H1 (cell line): ENCODE results near the gene TSPAN3. TPM values are rescaled to one million over a fixed set of nuclear protein-coding genes. Genes with fewer than 3 reads are reported as not detected.

Experiments used
- CTCF ChIA-PET: fragments of 300-600 bp; sonication (Branson Sonifier 250); formaldehyde crosslinking; loops from one replicate; lab custom pipeline; 2021; ENCODE audit not compliant: partially characterized antibody; lab: Charles Lee
- POLR2A ChIA-PET: fragments of 300-600 bp; sonication (Branson Sonifier 250); formaldehyde crosslinking; loops from one replicate; lab custom pipeline; 2021; ENCODE audit warnings: inconsistent platforms; ENCODE audit not compliant: partially characterized antibody; lab: Charles Lee
- DNase-seq, 2 experiments: peaks; one replicate each; pipeline versions ENCODE4 v3.0.0 to v3.0.0-alpha.2; 2010 to 2022; ENCODE audit warnings: low spot score in 2 of 2, low read depth in 1 of 2, mixed read lengths in 1 of 2
- FAIRE-seq: peaks from 2 replicates; lab custom pipeline; 2011; peaks lifted over from hg19 to GRCh38; lab: Jason Lieb, UNC
- H2AFZ ChIP-seq: 2 replicates; pipeline ENCODE4 v1.8.1; 2012; ENCODE audit warnings: low read length, inconsistent platforms
- H2AK5ac ChIP-seq: 2 replicates; pipeline ENCODE4 v1.6.1; 2013; ENCODE audit warnings: low read depth, low read length
- H2BK120ac ChIP-seq: replicated peaks from 2 replicates; pipeline ENCODE3; 2013; ENCODE audit warnings: low read depth, low read length, inconsistent platforms
- H2BK12ac ChIP-seq: 2 replicates; pipeline ENCODE4 v1.6.1; 2013; ENCODE audit warnings: low read depth, low read length
- H2BK15ac ChIP-seq: 2 replicates; pipeline ENCODE4 v1.6.1; 2013; ENCODE audit warnings: low read length
- H2BK20ac ChIP-seq: 2 replicates; pipeline ENCODE4 v1.6.1; 2013; ENCODE audit warnings: low read length
- H2BK5ac ChIP-seq: 2 replicates; pipeline ENCODE4 v1.6.1; 2013; ENCODE audit warnings: low read depth, low read length
- H3K14ac ChIP-seq: 2 replicates; pipeline ENCODE4 v1.6.1; 2013; ENCODE audit warnings: inconsistent platforms; ENCODE audit not compliant: insufficient read length
- H3K18ac ChIP-seq: 2 replicates; pipeline ENCODE4 v1.6.1; 2013; ENCODE audit warnings: low read length; ENCODE audit errors: extremely low read depth
- H3K23ac ChIP-seq: 2 replicates; pipeline ENCODE4 v1.6.1; 2013; ENCODE audit warnings: inconsistent platforms; ENCODE audit not compliant: insufficient read length
- H3K23me2 ChIP-seq: 2 replicates; pipeline ENCODE4 v1.6.1; 2013; ENCODE audit warnings: low read depth, low read length
- H3K27ac ChIP-seq: 2 replicates; pipeline ENCODE4 v1.6.1; 2011; ENCODE audit warnings: low read depth, low read length, inconsistent platforms
- H3K27me3 ChIP-seq, 4 experiments: replicated peaks in 1 of 4; 1 replicate in 1 of 4; 2 replicates in 3 of 4; pipeline versions ENCODE4 v1.6.1 to v1.8.1; 2011 to 2013; ENCODE audit warnings: low read length in 3 of 4, mild to moderate bottlenecking in 3 of 4, inconsistent platforms in 2 of 4, mixed read lengths in 2 of 4, moderate library complexity in 1 of 4; ENCODE audit not compliant: control insufficient read depth in 3 of 4, insufficient read depth in 3 of 4; ENCODE audit errors: extremely low read depth in 1 of 4
- H3K36me3 ChIP-seq, 4 experiments: 2 replicates each; pipeline versions ENCODE4 v1.6.1 to v1.8.1; 2011 to 2013; ENCODE audit warnings: mild to moderate bottlenecking in 4 of 4, low read length in 3 of 4, moderate library complexity in 2 of 4, control low read depth in 1 of 4, inconsistent platforms in 1 of 4; ENCODE audit not compliant: insufficient read depth in 4 of 4, control insufficient read depth in 2 of 4
- H3K4ac ChIP-seq: replicated peaks from 2 replicates; pipeline ENCODE3; 2013; ENCODE audit warnings: low read length, low read depth, mixed read lengths, inconsistent platforms; ENCODE audit not compliant: insufficient read length
- H3K4me1 ChIP-seq, 4 experiments: replicated peaks in 1 of 4; 1 replicate in 1 of 4; 2 replicates in 3 of 4; pipeline versions ENCODE4 v1.6.1 to v1.8.1; 2011 to 2013; ENCODE audit warnings: low read length in 3 of 4, inconsistent platforms in 2 of 4, mixed read lengths in 1 of 4; ENCODE audit not compliant: insufficient read depth in 4 of 4, control insufficient read depth in 3 of 4
- H3K4me2 ChIP-seq, 2 experiments: 2 replicates each; pipeline versions ENCODE4 v1.6.1 to v1.8.1; 2011 to 2013; ENCODE audit warnings: low read depth in 2 of 2, low read length in 2 of 2, control low read depth in 1 of 2, inconsistent platforms in 1 of 2, mild to moderate bottlenecking in 1 of 2; ENCODE audit not compliant: insufficient read depth in 1 of 2
- H3K4me3 ChIP-seq, 4 experiments: fragments of 200-600, 300-600 bp in 1 of 4; sonication (generic), shearing (Covaris generic), sonication (Bioruptor Twin) in 1 of 4; 2 replicates each; pipeline versions ENCODE4 v1.5.1 to v1.8.1; 2011 to 2016; ENCODE audit warnings: low read length in 4 of 4, low read depth in 3 of 4, control low read depth in 2 of 4, inconsistent platforms in 2 of 4, mild to moderate bottlenecking in 2 of 4, mixed read lengths in 1 of 4, moderate library complexity in 1 of 4; ENCODE audit not compliant: insufficient read depth in 2 of 4; ENCODE audit errors: extremely low read depth in 1 of 4
- H3K56ac ChIP-seq: replicated peaks from 2 replicates; pipeline ENCODE3; 2013; ENCODE audit warnings: low read depth, mild to moderate bottlenecking, mixed read lengths, low read length, inconsistent platforms; ENCODE audit not compliant: insufficient read length
- H3K79me1 ChIP-seq: 2 replicates; pipeline ENCODE4 v1.6.1; 2013; ENCODE audit warnings: low read depth, low read length, control low read depth
- H3K79me2 ChIP-seq, 2 experiments: 2 replicates each; pipeline versions ENCODE4 v1.6.1 to v1.8.1; 2012 to 2013; ENCODE audit warnings: low read length in 2 of 2, mild to moderate bottlenecking in 2 of 2, inconsistent platforms in 1 of 2; ENCODE audit not compliant: insufficient read depth in 2 of 2, control insufficient read depth in 1 of 2
- H3K9ac ChIP-seq, 4 experiments: replicated peaks in 1 of 4; 1 replicate in 1 of 4; 2 replicates in 3 of 4; pipeline versions ENCODE4 v1.6.1 to v1.8.1; 2011 to 2013; ENCODE audit warnings: low read depth in 3 of 4, low read length in 3 of 4, control low read depth in 2 of 4, mild to moderate bottlenecking in 2 of 4, moderate library complexity in 2 of 4, inconsistent platforms in 1 of 4; ENCODE audit errors: extremely low read depth in 1 of 4
- H3K9me3 ChIP-seq, 2 experiments: 2 replicates each; pipeline versions ENCODE4 v1.6.1 to v1.8.1; 2012 to 2013; ENCODE audit warnings: mild to moderate bottlenecking in 2 of 2, moderate library complexity in 2 of 2, control low read depth in 1 of 2, inconsistent platforms in 1 of 2, low read depth in 1 of 2, low read length in 1 of 2, mixed read lengths in 1 of 2; ENCODE audit not compliant: insufficient read depth in 2 of 2
- H4K20me1 ChIP-seq, 2 experiments: replicated peaks in 1 of 2; 2 replicates each; pipeline versions ENCODE3 to v1.8.1; 2011 to 2013; ENCODE audit warnings: inconsistent platforms in 2 of 2, low read length in 2 of 2, mild to moderate bottlenecking in 1 of 2; ENCODE audit not compliant: insufficient read depth in 2 of 2, control insufficient read depth in 1 of 2
- H4K5ac ChIP-seq: 2 replicates; pipeline ENCODE4 v1.6.1; 2013; ENCODE audit warnings: low read length, low read depth, mixed read lengths, inconsistent platforms; ENCODE audit not compliant: insufficient read length
- H4K8ac ChIP-seq: 2 replicates; pipeline ENCODE4 v1.8.0; 2013; ENCODE audit warnings: mild to moderate bottlenecking, moderate library complexity, low read length, inconsistent platforms; ENCODE audit not compliant: insufficient read depth; ENCODE audit errors: extremely low read depth
- H4K91ac ChIP-seq: replicated peaks from 2 replicates; pipeline ENCODE3; 2013; ENCODE audit warnings: low read length, mixed read lengths, inconsistent platforms; ENCODE audit not compliant: insufficient read length
- CHD2 ChIP-seq: IDR thresholded peaks from 2 replicates; pipeline ENCODE4 v1.6.1; 2012; ENCODE audit warnings: low read length, improper control_type of control experiment
- EGR1 ChIP-seq: IDR thresholded peaks from 2 replicates; pipeline ENCODE4 v1.6.1; 2011; ENCODE audit warnings: low read depth, low read length, borderline replicate concordance
- NRF1 ChIP-seq: IDR thresholded peaks from 2 replicates; pipeline ENCODE4 v1.6.1; 2011; ENCODE audit warnings: mild to moderate bottlenecking, low read depth, low read length, improper control_type of control experiment
- RAD21 ChIP-seq, 2 experiments: IDR thresholded peaks in 1 of 2; conservative IDR thresholded peaks in 1 of 2; 2 replicates each; pipeline ENCODE4 v1.6.1; 2011; ENCODE audit warnings: low read depth in 2 of 2, low read length in 2 of 2, improper control_type of control experiment in 1 of 2, inconsistent platforms in 1 of 2, mild to moderate bottlenecking in 1 of 2, moderate library complexity in 1 of 2
- RBBP5 ChIP-seq: IDR thresholded peaks from 2 replicates; pipeline ENCODE4 v1.7.1; 2012; ENCODE audit warnings: low read depth, mild to moderate bottlenecking, inconsistent platforms, low read length, moderate library complexity, borderline replicate concordance
- WGBS, 2 experiments: shearing (Covaris generic) in 1 of 2; methylation state at CpG; one replicate each; pipeline versions ENCODE4 v1.1.6 to v1.1.7; 2013 to 2015; ENCODE audit warnings: low lambda C conversion rate in 2 of 2, mixed read lengths in 2 of 2, inconsistent platforms in 1 of 2, low coverage in 1 of 2, missing lambda C conversion rate in 1 of 2; ENCODE audit not compliant: insufficient replicate concordance in 2 of 2, insufficient coverage in 1 of 2, insufficient read length in 1 of 2; ENCODE audit errors: extremely low coverage in 1 of 2, missing lambda C conversion rate in 1 of 2; 5-methylcytosine and 5-hydroxymethylcytosine counted together
- polyA plus RNA-seq, 7 experiments: library from polyadenylated mRNA; depleted of rRNA in 3 of 7; stranded (reverse) in 5 of 7; unstranded in 2 of 7; fragments of >200 nt in 5 of 7; fragments of 200-250 nt in 2 of 7; gene quantifications; 1 replicate in 5 of 7; 2 replicates in 1 of 7; 4 replicates in 1 of 7; pipeline versions ENCODE4 v1.2.1 to v1.2.3, GENCODE V29; 2011 to 2013; ENCODE audit warnings: missing spikeins in 2 of 7, mixed read lengths in 2 of 7
- total RNA-seq: library from RNA; stranded (reverse); fragmentation: NEBNext Ultra II Directional; extraction: Animal tissue kit (Norgen Biotek cat#: 25700); gene quantifications from 2 replicates; pipeline ENCODE4 v1.2.1, GENCODE V29; 2021
- TF ChIP-seq, protein P1 (sequence below): IDR thresholded peaks from 2 replicates; pipeline ENCODE4 v1.6.1; 2011; ENCODE audit warnings: low read length, improper control_type of control experiment
- TF ChIP-seq, protein P2 (sequence below): IDR thresholded peaks from 2 replicates; pipeline ENCODE4 v1.6.1; 2011; ENCODE audit warnings: low read depth, mild to moderate bottlenecking, low read length; ENCODE audit not compliant: insufficient read depth
- TF ChIP-seq, protein P3 (sequence below): IDR thresholded peaks from 2 replicates; pipeline ENCODE4 v1.6.1; 2012; ENCODE audit warnings: low read length, inconsistent platforms

The TSPAN3 gene
- total and polyA plus RNA-seq, 2 of the 8 experiments (the other 6 are each of a cell fraction or from before 2014, with no cell fraction given), result 107 to 238 TPM

DNA sequence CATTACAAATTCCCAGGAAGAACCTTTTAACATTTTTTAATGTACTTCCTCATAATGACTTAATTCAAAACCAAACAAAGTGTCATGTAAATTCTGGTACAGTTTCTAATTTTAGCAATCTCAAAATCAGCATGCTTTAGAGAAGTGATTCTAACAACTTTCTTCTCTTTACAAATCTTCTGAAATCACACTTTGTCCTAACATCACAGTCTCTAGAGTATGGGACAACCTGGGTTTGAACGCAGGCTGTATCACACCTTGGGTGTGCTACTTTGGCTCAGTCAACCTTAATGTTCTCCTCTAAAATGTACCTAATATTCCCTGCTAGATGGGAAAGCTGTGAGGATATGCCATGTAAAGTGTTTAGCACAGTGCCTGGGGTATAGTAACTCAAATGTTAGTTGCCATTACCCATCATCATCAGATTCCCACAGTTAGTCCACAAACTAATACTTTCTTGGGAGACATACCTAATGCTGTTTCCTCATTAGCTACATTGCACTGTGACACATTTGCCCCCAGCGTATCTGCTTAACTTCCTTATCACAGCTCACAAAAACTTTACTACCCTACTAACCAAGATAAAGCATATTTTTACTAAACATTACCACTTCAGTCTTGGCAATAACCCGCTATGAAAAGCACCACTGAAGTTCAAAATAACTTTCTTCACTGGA lies 3.1 kb downstream of the TSPAN3 start:
- H4K5ac ChIP-seq, result no peak overlapping the region
- peaks cover 6% of the 10 kb centered on the region for H3K23me2 ChIP-seq
- peaks cover 9 to 12% of the 10 kb centered on the region in 2 experiments for H4K20me1 ChIP-seq
- H4K8ac ChIP-seq, result no peak overlapping the region
- H2AK5ac ChIP-seq, result no peak overlapping the region
- H3K9ac ChIP-seq, result no peak overlapping the region
- no peak overlapping the region for H3K4me2 ChIP-seq
- DNase-seq (no peak), FAIRE-seq (no peak)
- no peak overlapping the region for H2BK120ac ChIP-seq
- no peak overlapping the region for H2BK5ac ChIP-seq
- peaks cover 0 to 70% of the 10 kb centered on the region in 2 experiments; a peak in 2 of 4 replicates for H3K79me2 ChIP-seq
- no peak overlapping the region for H2BK12ac ChIP-seq
- H3K79me1 ChIP-seq, result peaks cover 3% of the 10 kb centered on the region; the same call in 1 of the 2 replicates
- H2BK20ac ChIP-seq, result no peak overlapping the region
- no peak overlapping the region for H3K23ac ChIP-seq
- 95% methylated on average over 3 of the region's 3 CpGs; no CpG with 5 or more reads in 1 of the 2 experiments for WGBS, 2 experiments
- H3K27me3 ChIP-seq, result peaks cover 0 to 2% (median 0%) of the 10 kb centered on the region in 4 experiments; a peak in 1 of 7 replicates
- no peak overlapping the region for H3K4ac ChIP-seq
- no peak overlapping the region for H3K18ac ChIP-seq
- ChIA-PET POLR2A (interaction anchor here (0.6 to 0.8 kb wide), 2 partner anchors 11 to 13 kb away, joined by 3 read pairs; no protein-coding TSS in a partner anchor), CTCF (interaction anchor here (1.0 to 1.6 kb wide), 2 partner anchors 9 to 44 kb away, joined by 4 to 5 read pairs; no protein-coding TSS in a partner anchor)
- no peaks in the 10 kb centered on the region for H3K36me3 ChIP-seq
- H3K14ac ChIP-seq, result no peak overlapping the region
- no peak overlapping the region for H3K4me3 ChIP-seq
- H3K27ac ChIP-seq, result no peak overlapping the region
- no peak overlapping the region for H2AFZ ChIP-seq
- H3K56ac ChIP-seq, result no peak overlapping the region
- no peak overlapping the region for H2BK15ac ChIP-seq
- H3K4me1 ChIP-seq, result peaks cover 1 to 10% (median 6%) of the 10 kb centered on the region in 4 experiments; a peak in 5 of 7 replicates
- H3K9me3 ChIP-seq, result no peaks in the 10 kb centered on the region
- no peak overlapping the region for H4K91ac ChIP-seq
- TF ChIP-seq, protein P1, sequence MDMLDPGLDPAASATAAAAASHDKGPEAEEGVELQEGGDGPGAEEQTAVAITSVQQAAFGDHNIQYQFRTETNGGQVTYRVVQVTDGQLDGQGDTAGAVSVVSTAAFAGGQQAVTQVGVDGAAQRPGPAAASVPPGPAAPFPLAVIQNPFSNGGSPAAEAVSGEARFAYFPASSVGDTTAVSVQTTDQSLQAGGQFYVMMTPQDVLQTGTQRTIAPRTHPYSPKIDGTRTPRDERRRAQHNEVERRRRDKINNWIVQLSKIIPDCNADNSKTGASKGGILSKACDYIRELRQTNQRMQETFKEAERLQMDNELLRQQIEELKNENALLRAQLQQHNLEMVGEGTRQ, result no peak
- TF ChIP-seq RBBP5 (no peak), CHD2 (no peak), RAD21 (IDR thresholded peaks at IDR 0.05 in 1 of 2, conservative IDR thresholded peaks at IDR 0.05 in 1 of 2; ENCODE audit: low read depth in 2 of 2, low read length in 2 of 2) (no peak), EGR1 (no peak), NRF1 (no peak)
- TF ChIP-seq, protein P2, sequence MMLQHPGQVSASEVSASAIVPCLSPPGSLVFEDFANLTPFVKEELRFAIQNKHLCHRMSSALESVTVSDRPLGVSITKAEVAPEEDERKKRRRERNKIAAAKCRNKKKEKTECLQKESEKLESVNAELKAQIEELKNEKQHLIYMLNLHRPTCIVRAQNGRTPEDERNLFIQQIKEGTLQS, result no peak
- TF ChIP-seq, protein P3, sequence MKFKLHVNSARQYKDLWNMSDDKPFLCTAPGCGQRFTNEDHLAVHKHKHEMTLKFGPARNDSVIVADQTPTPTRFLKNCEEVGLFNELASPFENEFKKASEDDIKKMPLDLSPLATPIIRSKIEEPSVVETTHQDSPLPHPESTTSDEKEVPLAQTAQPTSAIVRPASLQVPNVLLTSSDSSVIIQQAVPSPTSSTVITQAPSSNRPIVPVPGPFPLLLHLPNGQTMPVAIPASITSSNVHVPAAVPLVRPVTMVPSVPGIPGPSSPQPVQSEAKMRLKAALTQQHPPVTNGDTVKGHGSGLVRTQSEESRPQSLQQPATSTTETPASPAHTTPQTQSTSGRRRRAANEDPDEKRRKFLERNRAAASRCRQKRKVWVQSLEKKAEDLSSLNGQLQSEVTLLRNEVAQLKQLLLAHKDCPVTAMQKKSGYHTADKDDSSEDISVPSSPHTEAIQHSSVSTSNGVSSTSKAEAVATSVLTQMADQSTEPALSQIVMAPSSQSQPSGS, result no peak
